IPS-18c (cell line): ENCODE results near the gene SUGT1.
"Not testable (repeated sequence)": the region's sequence is repeated elsewhere in the genome, so short reads cannot be mapped to it uniquely, and the experiment has no call there.

Experiments
- H3K4me3 ChIP-seq: 2 replicates; pipeline ENCODE4 v1.7.0; 2013; ENCODE audit warnings: low read depth, mild to moderate bottlenecking, low read length, moderate library complexity; ENCODE audit not compliant: insufficient read depth
- H3K9me3 ChIP-seq: one replicate; pipeline ENCODE4 v1.6.1; 2013; ENCODE audit warnings: mild to moderate bottlenecking, low read length, moderate library complexity; ENCODE audit not compliant: control insufficient read depth, insufficient read depth

Gene SUGT1

GRCh38 chr13:52652196-52652979 is at the start of gene SUGT1:
Gene SUGT1 (plus strand): TSS chr13:52652836. CDS start chr13:52652921, 85 bp downstream.
- Histone ChIP-seq H3K9me3 (no peaks in the 10 kb centered on the region), H3K4me3 (peak within 1 kb of the TSS; percentile 80)

GRCh38 chr13:52603316-52603715 is 49.3 kb upstream of the SUGT1 start:
- not testable (repeated sequence) for H3K4me3 ChIP-seq, H3K9me3 ChIP-seq

GRCh38 chr13:52606126-52606525 is 46.5 kb upstream of the SUGT1 start:
- H3K4me3 ChIP-seq, result not testable (repeated sequence)

DNA sequence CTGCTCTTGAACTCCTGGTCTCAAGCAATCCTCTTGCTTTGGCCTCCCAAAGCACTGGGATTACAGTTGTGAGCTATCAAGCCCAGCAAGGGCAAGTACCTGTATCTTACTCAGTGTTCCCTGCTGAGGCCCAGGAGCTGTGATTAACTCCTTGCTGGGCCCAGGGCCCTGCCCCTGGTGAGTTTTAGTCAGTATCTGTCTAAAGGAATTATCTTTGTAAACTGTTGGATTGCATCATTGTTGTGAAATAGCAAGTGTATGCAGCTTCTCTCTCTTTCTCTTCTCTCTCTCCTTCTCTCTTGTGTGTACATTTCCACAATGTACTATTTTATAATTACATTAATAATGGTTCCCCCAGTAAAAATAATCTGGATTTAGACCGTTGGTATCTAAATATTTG is 45.8 kb upstream of the SUGT1 start:
- not testable (repeated sequence) for H3K4me3 ChIP-seq, H3K9me3 ChIP-seq

More at GRCh38 chr13:52606126-52606525, 46.5 kb upstream of the SUGT1 start:
- not testable (repeated sequence) for H3K9me3 ChIP-seq

- H3K4me3 ChIP-seq, H3K9me3 ChIP-seq: not testable (repeated sequence)
Observed at GRCh38 chr13:52608184-52608583, 44.5 kb upstream of the SUGT1 start.

GRCh38 chr13:52609013-52609606 is 43.5 kb upstream of the SUGT1 start:
- H3K9me3 ChIP-seq, H3K4me3 ChIP-seq: not testable (repeated sequence)

DNA sequence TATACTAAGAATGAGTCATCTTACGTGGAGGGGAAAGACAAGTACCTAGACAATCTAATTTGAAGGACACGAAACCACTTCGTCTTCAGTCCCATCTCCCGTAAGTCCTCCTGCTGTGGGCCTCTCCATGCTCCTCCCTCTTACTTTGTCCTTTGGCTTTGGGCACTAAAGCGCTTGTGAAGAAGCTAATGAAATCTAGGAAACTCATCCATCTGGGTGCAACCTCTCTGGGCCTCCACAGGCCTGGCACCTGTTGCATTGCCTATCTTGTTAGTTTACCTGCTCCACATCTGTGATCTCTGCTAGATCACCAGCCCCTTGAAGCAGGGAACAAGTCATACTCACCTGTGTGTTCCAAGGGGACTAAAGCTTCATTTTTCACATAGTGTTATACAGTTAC is 42.5 kb upstream of the SUGT1 start:
- not testable (repeated sequence) for H3K9me3 ChIP-seq

DNA sequence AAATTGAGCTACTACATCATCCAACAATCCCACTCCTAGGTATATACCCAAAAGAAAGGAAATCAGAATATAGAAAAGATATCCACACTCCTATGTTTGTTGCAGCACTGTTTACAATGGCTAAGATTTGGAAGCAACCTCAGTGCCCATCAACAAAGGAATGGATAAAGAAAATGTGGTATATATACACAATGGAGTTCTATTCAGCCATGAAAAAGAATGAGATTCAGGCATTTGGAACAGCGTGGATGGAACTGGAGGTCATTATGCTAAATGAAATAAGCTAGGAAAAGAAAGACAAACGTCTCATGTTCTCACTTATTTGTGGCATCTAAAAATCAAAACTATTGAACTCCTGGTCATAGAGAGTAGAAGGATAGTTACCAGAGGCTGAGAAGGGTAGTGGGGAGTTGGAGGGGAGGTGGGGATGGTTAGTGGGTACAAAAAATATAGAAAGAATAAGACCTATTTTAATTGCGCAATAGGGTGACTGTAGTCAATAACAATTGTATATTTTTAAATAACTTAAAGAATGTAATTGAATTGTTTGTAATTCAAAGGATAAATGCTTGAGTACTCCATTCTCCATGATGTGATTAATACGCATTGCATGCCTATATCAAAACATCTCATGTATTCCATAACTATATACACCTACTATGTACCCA is 37.4 kb upstream of the SUGT1 start:
- H3K9me3 ChIP-seq, result no peaks in the 10 kb centered on the region
- no peak overlapping the region for H3K4me3 ChIP-seq

More for the DNA sequence above, 42.5 kb upstream of the SUGT1 start:
- not testable (repeated sequence) for H3K4me3 ChIP-seq

DNA sequence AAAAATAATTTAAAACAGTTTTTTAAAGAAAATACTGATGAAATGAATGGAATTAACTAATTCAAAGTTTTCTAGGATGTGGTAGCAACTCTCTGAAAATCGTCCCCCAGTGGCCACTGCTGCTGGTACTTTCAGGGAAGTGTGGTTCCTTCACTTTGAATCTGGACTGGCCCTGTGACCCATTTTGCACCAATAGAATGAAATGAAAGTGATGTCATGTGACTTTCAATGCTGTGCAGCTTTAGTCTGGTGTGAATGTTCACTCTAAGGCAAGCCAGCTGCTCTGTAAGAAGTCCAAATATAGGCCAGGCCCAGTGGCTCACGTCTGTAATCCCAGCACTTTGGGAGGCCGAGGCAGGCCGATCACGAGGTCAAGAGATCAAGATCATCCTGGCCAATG is 36.8 kb upstream of the SUGT1 start:
- Histone ChIP-seq H3K9me3 (no peaks in the 10 kb centered on the region), H3K4me3 (no peak overlapping the region)

GRCh38 chr13:52617070-52618060 is 35.3 kb upstream of the SUGT1 start:
- Histone ChIP-seq H3K4me3 (peak overlapping the region; percentile 94), H3K9me3 (no peaks in the 10 kb centered on the region)

DNA sequence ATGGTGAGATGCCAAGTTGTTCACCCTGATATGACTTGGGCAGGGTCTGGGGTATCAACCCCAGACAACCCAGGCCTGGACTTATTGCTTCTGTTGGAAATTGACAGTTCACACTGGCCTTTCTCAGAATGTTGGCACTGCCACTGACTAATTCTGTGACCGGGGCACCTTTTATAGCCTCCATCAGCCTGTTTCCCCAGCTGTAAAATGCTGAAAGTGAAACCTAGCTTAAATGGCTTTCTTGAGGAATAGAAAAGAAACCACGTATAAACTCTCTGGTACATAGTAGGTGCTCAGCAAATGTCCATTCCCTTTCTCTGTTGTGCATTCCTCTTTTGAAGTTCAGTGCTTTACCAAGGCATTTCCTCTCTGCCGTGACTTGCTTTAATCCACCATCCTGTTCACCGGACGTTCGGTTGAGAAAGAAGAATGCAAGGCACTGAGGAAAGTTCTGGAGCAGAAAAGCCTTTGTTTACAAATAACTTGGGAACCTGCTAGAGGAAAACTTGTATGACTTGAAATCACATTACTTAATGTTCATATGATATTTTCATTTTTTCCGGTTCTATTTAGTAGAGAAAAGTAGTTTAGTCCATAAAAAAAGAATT is 21.4 kb upstream of the SUGT1 start:
- not testable (repeated sequence) for H3K4me3 ChIP-seq, H3K9me3 ChIP-seq

- no peak overlapping the region for H3K4me3 ChIP-seq
- H3K9me3 ChIP-seq, result no peaks in the 10 kb centered on the region
Observed at GRCh38 chr13:52638666-52639328, 13.8 kb upstream of the SUGT1 start.

- Histone ChIP-seq H3K4me3 (no peak within 1 kb of the TSS), H3K9me3 (no peaks in the 10 kb centered on the region)
Observed at GRCh38 chr13:52642131-52642530, 10.5 kb upstream of the SUGT1 start, which contains the start of gene HNRNPA1L2. Gene HNRNPA1L2 (plus strand): TSS chr13:52642431. CDS start chr13:52642493, 62 bp downstream.

DNA sequence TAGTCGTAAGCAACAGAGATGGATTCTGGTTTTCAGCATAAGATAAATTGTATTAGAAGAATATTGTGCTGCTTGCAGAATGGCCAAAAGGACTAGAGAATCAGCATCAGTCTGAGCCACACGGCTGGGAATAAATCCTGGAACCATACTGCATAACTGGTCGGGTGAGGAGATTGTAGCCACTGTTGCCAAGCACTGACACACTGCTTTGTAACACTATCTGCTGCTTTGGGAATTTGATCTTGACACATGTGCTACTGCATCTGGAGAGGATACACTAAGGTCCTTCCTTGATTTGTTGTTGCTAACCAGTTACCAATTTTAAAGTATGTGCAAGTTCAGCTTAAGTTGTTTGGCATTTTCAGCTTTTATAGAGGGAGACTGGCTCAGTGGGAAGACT is 8.5 kb upstream of the SUGT1 start:
- H3K9me3 ChIP-seq, result no peaks in the 10 kb centered on the region

DNA sequence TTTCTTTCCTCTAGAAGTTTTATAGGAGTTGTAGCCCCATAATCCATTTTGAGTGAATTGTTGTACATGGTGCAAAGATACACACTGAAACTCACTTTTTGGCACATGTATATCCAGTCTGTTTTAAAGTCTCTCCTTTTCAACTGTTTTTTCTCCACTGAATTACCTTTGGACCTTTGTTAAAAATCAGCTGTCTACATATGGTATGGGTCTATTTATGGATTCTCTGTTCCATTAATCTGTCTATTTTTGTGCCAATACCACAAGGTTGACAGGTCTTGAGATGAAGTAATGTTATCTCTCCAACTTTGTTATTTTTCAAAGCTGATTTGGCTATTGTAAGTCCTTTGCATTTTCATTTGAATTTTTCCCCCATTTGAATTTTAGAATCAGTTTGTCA is 5.7 kb upstream of the SUGT1 start:
- Histone ChIP-seq H3K4me3 (no peak overlapping the region), H3K9me3 (no peaks in the 10 kb centered on the region)

More for the DNA sequence above, 8.5 kb upstream of the SUGT1 start:
- H3K4me3 ChIP-seq, result no peak overlapping the region

DNA sequence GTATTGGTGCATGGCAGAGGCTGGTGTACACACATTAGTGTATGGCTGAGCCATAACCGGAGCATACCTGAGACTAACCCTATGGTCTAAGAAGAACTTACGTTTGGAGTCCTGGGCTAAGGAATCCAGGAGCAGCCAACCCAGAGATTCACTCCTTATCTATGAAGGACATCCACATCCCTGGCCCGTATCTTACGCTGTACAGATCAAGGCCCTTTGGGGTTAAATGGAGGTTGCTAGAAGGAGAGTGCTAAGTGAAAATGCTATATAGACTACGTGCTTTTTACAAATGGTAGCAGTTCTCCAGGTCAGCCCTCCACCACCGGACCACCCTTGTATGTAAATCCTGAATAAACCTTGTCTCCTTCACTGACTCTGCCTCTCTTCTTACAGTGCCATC is 1.9 kb upstream of the SUGT1 start:
- H3K9me3 ChIP-seq, result no peaks in the 10 kb centered on the region

More for the DNA sequence above, 1.9 kb upstream of the SUGT1 start:
- peak overlapping the region; percentile 26 for H3K4me3 ChIP-seq
